Psoas muscle (tissue), 8 donors: Measurements from ENCODE around the gene ZNF710. TPM values are rescaled to one million over a fixed set of nuclear protein-coding genes. Genes with fewer than 3 reads are reported as not detected.

Experiments used
- ATAC-seq, 4 donors: fragments of 200-7000 bp; cut with Tn5 transposase; one replicate each; pipeline ENCODE4 v1.9.1; 2020; ENCODE audit warnings: moderate library complexity in 3 of 4, mild to moderate bottlenecking in 2 of 4
- DNase-seq, 2 donors: peaks; one replicate each; pipeline ENCODE4 v3.0.0-alpha.2; 2020
- H3K27ac ChIP-seq: fragments of 200-600 bp; one replicate; pipeline ENCODE4 v1.8.0; 2022
- H3K27me3 ChIP-seq, 3 donors: fragments of 200-600 bp in 1 of 3; one replicate each; pipeline versions ENCODE4 v1.6.1 to v1.8.0; 2013 to 2022; ENCODE audit warnings: low read length in 2 of 3, mild to moderate bottlenecking in 2 of 3, moderate library complexity in 1 of 3; ENCODE audit not compliant: insufficient read depth in 3 of 3
- H3K36me3 ChIP-seq, 2 donors: fragments of 200-600 bp in 1 of 2; one replicate each; pipeline versions ENCODE4 v1.6.1 to v1.8.0; 2013 to 2022; ENCODE audit warnings: low read depth in 1 of 2, mild to moderate bottlenecking in 1 of 2, moderate library complexity in 1 of 2; ENCODE audit not compliant: insufficient read depth in 1 of 2
- H3K4me1 ChIP-seq: fragments of 200-600 bp; one replicate; pipeline ENCODE4 v1.8.0; 2022
- H3K4me3 ChIP-seq: fragments of 200-600 bp; one replicate; pipeline ENCODE4 v1.8.0; 2022; ENCODE audit warnings: mild to moderate bottlenecking
- H3K9me3 ChIP-seq: fragments of 200-600 bp; one replicate; pipeline ENCODE4 v1.8.0; 2022
- whole genome bisulfite sequencing, 3 donors: extraction: QIAGEN DNeasy Blood & Tissue Kit; methylation state at CpG; one replicate each; pipeline versions ENCODE4 v1.1.6 to v1.1.7; 2013; 5-methylcytosine and 5-hydroxymethylcytosine counted together
- intact Hi-C, 2 donors: fragments of 100-400 bp; cut with DNase I; formaldehyde crosslinking; loops; one replicate each; pipeline versions ENCODE4 v1.11.0 to v1.14.2; 2022
- polyA plus RNA-seq, 3 donors: library from polyadenylated mRNA; stranded (reverse); fragments of 200-250 nt; gene quantifications; one replicate each; pipeline ENCODE4 v1.2.3, GENCODE V29; 2013
- total RNA-seq, 4 donors: library from RNA; stranded (reverse); fragmentation: NEBNext Ultra II Directional in 2 of 4; extraction: Animal tissue kit (Norgen Biotek cat#: 25700) in 2 of 4; gene quantifications; one replicate each; pipeline versions ENCODE4 v1.2.1 to v1.2.4, GENCODE V29; 2021 to 2023
- TF ChIP-seq, protein P1 (sequence below): fragments of 200-600 bp; IDR thresholded peaks from one replicate; pipeline ENCODE4 v1.8.0; 2022; ENCODE audit warnings: antibody characterized with exemption
- donor health status: healthy with polysubstance abuse.
- donor health status: DM: no; HTN: no; CAD: no; lungs with moderate emphysema.
- donor health status: Bipolar disorder and iron deficiency.
- donor health status: healthy.
- donor health status: DM: yes; HTN: yes; CAD: no.
- donor health status: DM: no; HTN: no; CAD: no.
- donor health status: DM: no; HTN: no; CAD: no.
- donor health status: DM: yes; HTN: yes; CAD: no.

The ZNF710 gene
- total and polyA plus RNA-seq, 7 donors = 1.3 to 8.1 (median 4.5) TPM

DNA sequence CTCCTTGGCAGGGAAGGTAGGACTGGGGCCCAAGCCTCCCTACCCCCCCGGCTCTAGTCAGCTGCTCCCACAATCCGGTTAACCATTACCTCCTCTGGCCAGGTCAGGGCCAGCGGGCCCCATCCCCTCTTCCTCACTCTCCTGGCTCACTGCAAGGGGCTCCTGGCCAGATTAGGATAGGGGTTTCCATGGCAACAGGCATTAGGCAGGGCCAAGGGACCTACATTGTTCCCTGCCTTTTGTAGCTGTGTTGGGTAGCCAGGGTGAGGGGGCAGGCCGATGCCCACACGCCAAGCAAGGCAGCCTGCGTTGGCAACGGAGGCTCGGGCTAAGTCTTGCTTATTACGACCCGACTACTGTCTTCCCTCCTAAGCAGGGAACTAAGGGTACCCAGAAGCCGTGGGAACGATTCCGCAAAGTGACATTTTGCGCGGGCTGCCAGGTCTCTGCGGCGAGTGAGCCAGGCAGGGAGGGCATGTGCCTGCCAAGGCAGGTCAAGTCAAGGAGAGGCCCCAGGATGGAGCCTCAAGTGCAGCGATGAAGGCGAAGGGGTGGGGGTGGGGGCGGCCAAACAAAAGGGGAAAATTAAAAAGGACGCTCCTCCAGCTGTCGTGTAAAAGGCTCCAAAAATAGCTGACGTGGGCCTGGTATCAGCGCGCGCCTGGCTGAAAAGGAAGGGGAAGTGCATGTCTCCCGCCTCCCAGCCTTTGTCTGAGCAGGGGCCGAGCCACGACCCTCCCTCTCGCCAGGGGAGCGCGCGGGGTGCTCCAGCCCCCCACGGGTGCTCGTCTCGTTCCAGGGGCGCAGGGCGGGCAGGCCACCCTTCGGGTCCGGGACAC, 100.2 kb downstream of the ZNF710 start:
- peak; percentile 13 to 33 (median 28) for ATAC-seq
- TF ChIP-seq, protein P1, sequence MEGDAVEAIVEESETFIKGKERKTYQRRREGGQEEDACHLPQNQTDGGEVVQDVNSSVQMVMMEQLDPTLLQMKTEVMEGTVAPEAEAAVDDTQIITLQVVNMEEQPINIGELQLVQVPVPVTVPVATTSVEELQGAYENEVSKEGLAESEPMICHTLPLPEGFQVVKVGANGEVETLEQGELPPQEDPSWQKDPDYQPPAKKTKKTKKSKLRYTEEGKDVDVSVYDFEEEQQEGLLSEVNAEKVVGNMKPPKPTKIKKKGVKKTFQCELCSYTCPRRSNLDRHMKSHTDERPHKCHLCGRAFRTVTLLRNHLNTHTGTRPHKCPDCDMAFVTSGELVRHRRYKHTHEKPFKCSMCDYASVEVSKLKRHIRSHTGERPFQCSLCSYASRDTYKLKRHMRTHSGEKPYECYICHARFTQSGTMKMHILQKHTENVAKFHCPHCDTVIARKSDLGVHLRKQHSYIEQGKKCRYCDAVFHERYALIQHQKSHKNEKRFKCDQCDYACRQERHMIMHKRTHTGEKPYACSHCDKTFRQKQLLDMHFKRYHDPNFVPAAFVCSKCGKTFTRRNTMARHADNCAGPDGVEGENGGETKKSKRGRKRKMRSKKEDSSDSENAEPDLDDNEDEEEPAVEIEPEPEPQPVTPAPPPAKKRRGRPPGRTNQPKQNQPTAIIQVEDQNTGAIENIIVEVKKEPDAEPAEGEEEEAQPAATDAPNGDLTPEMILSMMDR = no peak

DNA sequence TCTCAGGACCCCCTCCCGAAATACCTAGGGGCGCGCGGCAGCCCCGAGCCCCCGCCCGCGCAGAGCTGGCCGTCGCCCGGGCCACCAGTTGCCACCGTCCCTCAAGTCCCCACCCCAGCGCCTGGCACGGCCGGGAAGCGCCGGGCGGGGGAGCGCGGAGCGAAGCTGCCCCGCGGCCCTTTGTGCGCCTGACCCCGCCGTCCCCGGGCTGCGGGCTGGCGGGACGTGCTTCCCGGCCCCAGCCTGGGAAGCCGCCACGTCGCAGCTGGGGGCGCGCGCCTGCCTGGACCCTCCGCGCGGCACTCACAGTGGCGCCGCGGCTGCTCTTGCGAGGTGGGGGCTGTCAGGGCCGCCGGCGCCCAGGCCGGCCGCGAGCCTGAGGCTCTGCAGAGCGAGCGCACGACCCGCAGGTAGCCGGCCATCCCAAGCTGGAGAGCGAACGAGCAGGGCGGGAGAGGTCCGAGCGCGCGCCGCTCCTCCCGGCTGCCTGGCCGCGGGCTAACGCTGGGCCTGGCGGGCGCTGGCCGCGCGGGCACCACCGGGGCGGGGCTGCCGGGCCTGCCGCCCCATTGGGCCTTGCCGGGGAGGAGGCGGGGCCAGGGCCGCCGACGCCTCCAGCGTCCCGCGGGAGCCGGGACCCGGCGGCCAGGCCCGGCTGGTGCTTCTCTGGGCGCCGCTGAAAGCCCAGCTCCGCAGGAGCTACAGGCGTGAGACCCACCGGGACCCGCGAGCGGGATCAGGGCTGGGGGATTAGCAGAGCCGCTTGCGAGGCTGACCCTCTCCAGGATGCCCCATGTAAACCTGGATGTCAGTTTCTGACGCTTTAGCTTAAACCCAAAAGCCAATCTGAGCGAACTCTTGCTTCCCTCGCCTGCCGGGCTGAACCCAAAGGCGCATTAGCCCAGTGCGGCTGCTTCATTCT, 101.1 kb downstream of the ZNF710 start, which contains the start of gene IDH2:
TSS of gene IDH2 (minus strand) at position 500 of the 922 bp plus-strand sequence. CDS start at position 422, 78 bp downstream.
- WGBS, 3 donors = 0 to 1% (median 1%) methylated on average over 63 to 104 of the region's 104 CpGs
- ATAC-seq (peak; percentile 62 to 75 (median 70)), DNase-seq (peak; percentile 88 to 90)
- peak within 1 kb of the TSS; percentile 95 for H3K4me3 ChIP-seq
- no peaks in the 10 kb centered on the region for H3K9me3 ChIP-seq
- peak within 1 kb of the TSS; percentile 100 for H3K27ac ChIP-seq
- intact Hi-C loops = no loop called here
- no peaks in the 10 kb centered on the region for H3K27me3 ChIP-seq
- peaks cover 73% of the 10 kb centered on the region for H3K4me1 ChIP-seq
- TF ChIP-seq, protein P1 = peak; percentile 4
- no peaks in the 10 kb centered on the region for H3K36me3 ChIP-seq

More for the DNA sequence above, 100.2 kb downstream of the ZNF710 start:
- Histone ChIP-seq H3K36me3 (no peaks in the 10 kb centered on the region), H3K9me3 (no peaks in the 10 kb centered on the region), H3K27me3 (no peaks in the 10 kb centered on the region), H3K27ac (peak overlapping the region; percentile 100), H3K4me3 (peak overlapping the region; percentile 95), H3K4me1 (peaks cover 73% of the 10 kb centered on the region)
- WGBS, 3 donors = 3 to 6% (median 5%) methylated on average over 35 to 40 of the region's 40 CpGs
- intact Hi-C loops = no loop called here
- peak; percentile 46 to 73 for DNase-seq

- Histone ChIP-seq H3K4me3 (peak overlapping the region; percentile 95), H3K27ac (peak overlapping the region; percentile 100)
Observed at GRCh38 chr15:90103701-90104329, 102.7 kb downstream of the ZNF710 start.

DNA sequence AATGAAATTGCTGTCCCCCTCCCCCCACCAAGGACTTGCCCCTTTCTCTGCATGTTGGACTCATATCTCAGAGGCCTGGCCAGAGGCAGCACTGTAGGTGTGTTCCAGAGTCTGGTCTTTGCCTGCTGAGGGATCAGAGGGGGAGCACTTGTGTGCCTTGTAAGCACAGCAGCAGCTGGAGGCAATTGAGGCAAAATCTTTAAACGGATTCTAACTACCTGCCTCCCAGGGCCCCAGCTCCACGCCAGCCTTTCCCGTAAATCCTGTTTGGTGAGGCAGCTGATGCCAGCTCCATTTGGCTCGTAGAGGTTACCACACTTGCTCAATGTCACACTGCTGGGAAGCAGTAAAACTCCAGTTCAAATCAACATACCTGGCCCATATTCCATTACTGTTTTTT, 103.4 kb downstream of the ZNF710 start:
- 33 to 53% (median 38%) methylated on average over 4 of the region's 4 CpGs for WGBS, 3 donors
- no peaks in the 10 kb centered on the region for H3K36me3 ChIP-seq
- no peaks in the 10 kb centered on the region for H3K27me3 ChIP-seq
- H3K27ac ChIP-seq = peak overlapping the region; percentile 100
- TF ChIP-seq, protein P1 = no peak
- ATAC-seq (peak in 1 of 4 donors; percentile 10), DNase-seq (peak in 1 of 2 donors; percentile 63)
- H3K9me3 ChIP-seq = no peaks in the 10 kb centered on the region
- peaks cover 52% of the 10 kb centered on the region for H3K4me1 ChIP-seq
- peak overlapping the region; percentile 95 for H3K4me3 ChIP-seq
- intact Hi-C loops = no loop called here

More at GRCh38 chr15:90103701-90104329, 102.7 kb downstream of the ZNF710 start:
- Histone ChIP-seq H3K36me3 (no peaks in the 10 kb centered on the region), H3K4me1 (peaks cover 59% of the 10 kb centered on the region), H3K27me3 (no peaks in the 10 kb centered on the region), H3K9me3 (no peaks in the 10 kb centered on the region)
- intact Hi-C loops = no loop called here
- no peak for ATAC-seq
- peak in 1 of 2 donors; percentile 46 for DNase-seq
- WGBS, 3 donors = 45 to 61% (median 53%) methylated on average over 5 of the region's 5 CpGs
- TF ChIP-seq, protein P1 = no peak
